GM19099 (cell line): Measurements from ENCODE around the gene PCDHGA8.
"Not testable (repeated sequence)": the region's sequence is repeated elsewhere in the genome, so short reads cannot be mapped to it uniquely, and the experiment has no call there.

Experiments
- POLR2A ChIP-seq: IDR thresholded peaks from 3 replicates; pipeline ENCODE4 v1.6.1; 2011; ENCODE audit warnings: low read depth; ENCODE audit not compliant: insufficient read length; ENCODE audit errors: extremely low read depth

The PCDHGA8 gene

GRCh38 chr5:141363952-141364660 lies 28.3 kb upstream of the PCDHGA8 start, which contains the start of gene PCDHGA5:
TSS of gene PCDHGA5 (plus strand) at chr5:141364162. CDS start at chr5:141364331, 169 bp downstream.
- TF ChIP-seq POLR2A: no peak

DNA sequence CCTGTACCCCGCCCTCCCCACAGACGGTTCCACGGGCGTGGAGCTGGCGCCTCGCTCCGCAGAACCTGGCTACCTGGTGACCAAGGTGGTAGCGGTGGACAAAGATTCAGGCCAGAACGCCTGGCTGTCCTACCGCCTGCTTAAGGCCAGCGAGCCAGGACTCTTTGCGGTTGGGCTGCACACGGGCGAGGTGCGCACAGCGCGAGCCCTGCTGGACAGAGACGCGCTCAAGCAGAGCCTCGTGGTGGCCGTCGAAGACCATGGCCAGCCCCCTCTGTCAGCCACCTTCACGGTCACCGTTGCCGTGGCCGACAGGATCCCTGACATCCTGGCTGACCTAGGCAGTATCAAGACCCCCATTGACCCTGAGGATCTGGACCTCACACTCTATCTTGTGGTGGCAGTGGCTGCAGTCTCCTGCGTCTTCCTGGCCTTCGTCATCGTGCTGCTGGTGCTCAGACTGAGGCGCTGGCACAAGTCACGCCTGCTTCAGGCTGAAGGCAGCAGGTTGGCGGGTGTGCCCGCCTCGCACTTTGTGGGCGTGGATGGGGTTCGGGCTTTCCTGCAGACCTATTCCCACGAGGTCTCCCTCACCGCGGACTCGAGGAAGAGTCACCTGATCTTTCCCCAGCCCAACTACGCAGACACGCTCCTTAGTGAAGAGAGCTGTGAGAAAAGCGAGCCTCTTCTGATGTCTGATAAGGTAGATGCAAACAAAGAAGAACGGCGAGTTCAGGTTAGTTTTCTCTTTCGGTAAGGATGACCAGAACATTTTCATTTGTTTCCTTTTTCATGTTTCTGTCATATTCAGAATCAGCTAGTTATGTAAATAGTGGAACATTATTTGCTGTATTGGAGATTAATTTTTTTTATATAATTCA lies 26.2 kb upstream of the PCDHGA8 start:
- no peak for TF ChIP-seq POLR2A

DNA sequence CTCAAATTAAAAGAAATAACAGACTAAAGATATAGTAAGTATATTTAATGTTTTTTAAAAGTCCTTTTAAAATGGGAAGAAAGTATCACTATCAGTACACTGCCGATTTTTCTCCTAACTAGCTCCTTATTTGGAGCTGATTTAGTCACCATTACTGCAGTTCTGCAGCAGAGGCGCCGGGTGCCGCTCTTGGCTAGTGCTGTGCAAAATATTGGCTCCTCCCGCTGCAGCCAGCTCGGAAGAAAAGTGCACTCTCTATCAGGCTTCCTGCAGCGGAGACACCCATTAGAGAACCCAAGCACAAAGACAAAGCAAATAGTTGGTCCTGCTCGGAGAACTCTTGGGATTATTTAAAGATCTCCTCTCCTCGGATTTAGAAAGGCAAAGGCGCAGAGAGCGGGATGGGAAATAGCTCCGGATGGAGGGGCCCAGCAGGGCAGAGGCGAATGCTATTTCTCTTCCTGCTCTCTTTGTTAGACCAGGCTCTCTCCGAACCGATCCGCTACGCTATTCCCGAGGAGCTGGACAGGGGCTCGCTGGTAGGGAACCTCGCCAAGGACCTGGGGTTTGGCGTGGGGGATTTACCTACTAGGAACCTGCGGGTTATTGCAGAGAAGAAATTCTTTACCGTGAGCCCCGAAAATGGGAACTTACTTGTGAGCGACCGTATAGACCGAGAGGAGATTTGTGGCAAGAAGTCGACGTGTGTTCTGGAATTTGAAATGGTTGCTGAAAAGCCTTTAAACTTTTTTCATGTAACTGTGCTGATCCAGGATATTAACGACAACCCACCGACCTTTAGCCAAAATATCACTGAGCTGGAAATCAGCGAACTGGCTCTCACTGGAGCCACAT lies 22.2 kb upstream of the PCDHGA8 start, which contains the start of gene PCDHGB3:
PCDHGB3 (plus strand) TSS at position 249 of the 855 bp plus-strand sequence; CDS start at position 402, 153 bp downstream.
- no peak for TF ChIP-seq POLR2A

GRCh38 chr5:141371572-141372475 lies 20.6 kb upstream of the PCDHGA8 start:
- no peak for TF ChIP-seq POLR2A

GRCh38 chr5:141373673-141374317 lies 18.6 kb upstream of the PCDHGA8 start, which contains the start of gene PCDHGA6:
TSS of gene PCDHGA6 (plus strand) at chr5:141373891. CDS start at chr5:141374084, 193 bp downstream.
- no peak for TF ChIP-seq POLR2A

- no peak for TF ChIP-seq POLR2A
Measured at GRCh38 chr5:141374627-141375026, 17.8 kb upstream of the PCDHGA8 start.

GRCh38 chr5:141382469-141383294 lies 9.8 kb upstream of the PCDHGA8 start, which contains the start of gene PCDHGA7:
TSS of gene PCDHGA7 (plus strand) at chr5:141382742. CDS start at chr5:141382900, 158 bp downstream.
- TF ChIP-seq POLR2A: no peak

GRCh38 chr5:141383345-141383744 lies 9.1 kb upstream of the PCDHGA8 start:
- no peak for TF ChIP-seq POLR2A

DNA sequence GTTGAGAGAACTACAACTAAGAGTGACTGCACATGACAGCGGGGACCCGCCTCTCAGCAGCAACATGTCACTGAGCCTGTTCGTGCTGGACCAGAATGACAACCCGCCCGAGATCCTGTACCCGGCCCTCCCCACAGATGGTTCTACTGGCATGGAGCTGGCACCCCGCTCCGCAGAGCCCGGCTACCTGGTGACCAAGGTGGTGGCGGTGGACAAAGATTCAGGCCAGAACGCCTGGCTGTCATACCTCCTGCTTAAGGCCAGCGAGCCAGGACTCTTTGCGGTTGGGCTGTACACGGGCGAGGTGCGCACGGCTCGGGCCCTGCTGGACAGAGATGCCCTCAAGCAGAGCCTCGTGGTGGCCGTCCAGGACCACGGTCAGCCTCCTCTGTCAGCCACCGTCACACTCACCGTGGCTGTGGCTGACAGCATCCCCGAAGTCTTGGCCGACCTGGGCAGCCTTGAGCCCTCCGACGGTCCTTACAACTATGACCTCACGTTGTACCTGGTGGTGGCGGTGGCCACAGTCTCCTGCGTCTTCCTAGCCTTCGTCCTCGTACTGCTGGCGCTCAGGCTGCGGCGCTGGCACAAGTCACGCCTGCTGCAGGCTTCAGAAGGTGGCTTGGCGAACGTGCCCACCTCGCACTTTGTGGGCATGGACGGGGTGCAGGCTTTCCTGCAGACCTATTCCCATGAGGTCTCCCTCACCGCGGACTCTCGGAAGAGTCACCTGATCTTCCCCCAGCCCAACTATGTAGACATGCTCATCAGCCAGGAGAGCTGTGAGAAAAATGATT lies 7.8 kb upstream of the PCDHGA8 start:
- no peak for TF ChIP-seq POLR2A

DNA sequence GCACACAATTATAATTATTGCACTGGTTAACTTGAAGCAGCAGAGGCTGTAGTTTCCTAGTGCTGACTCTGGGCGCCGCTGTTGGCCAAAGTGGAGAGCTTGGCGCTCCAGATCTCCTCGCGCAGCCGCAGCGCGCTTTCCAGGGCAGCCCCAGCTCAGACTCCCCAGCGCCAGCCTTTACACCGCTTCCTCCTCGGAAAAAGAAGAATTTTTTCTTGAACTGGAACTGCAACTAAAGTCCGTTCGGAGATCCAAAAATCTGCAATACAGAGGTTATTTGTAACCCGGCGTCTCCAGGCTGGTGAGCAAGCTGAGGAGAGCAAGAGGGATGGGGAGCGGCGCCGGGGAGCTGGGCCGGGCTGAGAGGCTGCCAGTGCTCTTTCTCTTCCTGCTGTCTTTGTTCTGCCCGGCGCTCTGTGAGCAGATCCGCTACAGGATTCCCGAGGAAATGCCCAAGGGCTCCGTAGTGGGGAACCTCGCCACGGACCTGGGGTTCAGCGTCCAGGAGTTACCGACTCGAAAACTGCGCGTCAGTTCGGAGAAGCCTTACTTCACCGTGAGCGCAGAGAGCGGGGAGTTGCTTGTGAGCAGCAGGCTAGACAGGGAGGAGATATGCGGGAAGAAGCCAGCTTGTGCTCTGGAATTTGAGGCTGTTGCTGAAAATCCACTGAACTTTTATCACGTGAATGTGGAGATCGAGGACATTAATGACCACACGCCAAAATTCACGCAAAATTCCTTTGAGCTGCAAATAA lies 4.7 kb upstream of the PCDHGA8 start, which contains the start of gene PCDHGB4:
PCDHGB4 (plus strand) TSS at position 142 of the 755 bp plus-strand sequence; CDS start at position 329, 187 bp downstream.
- TF ChIP-seq POLR2A: not testable (repeated sequence)

GRCh38 chr5:141388661-141389060 lies 3.8 kb upstream of the PCDHGA8 start:
- TF ChIP-seq POLR2A: no peak
